HG02623 (cell line): ENCODE measurements around the gene STAM.
A peak's percentile ranks its signal among the peaks of the same experiment; 100 is the strongest.
"Not testable (repeated sequence)": the region's sequence is repeated elsewhere in the genome, so short reads cannot be mapped to it uniquely, and the experiment has no call there.

Experiments used
- ATAC-seq: cut with Tn5 transposase; IDR thresholded peaks from one replicate; pipeline ENCODE4 v1.9.1; 2021; ENCODE audit warnings: moderate library complexity; ENCODE audit not compliant: unreplicated experiment

The STAM gene

DNA sequence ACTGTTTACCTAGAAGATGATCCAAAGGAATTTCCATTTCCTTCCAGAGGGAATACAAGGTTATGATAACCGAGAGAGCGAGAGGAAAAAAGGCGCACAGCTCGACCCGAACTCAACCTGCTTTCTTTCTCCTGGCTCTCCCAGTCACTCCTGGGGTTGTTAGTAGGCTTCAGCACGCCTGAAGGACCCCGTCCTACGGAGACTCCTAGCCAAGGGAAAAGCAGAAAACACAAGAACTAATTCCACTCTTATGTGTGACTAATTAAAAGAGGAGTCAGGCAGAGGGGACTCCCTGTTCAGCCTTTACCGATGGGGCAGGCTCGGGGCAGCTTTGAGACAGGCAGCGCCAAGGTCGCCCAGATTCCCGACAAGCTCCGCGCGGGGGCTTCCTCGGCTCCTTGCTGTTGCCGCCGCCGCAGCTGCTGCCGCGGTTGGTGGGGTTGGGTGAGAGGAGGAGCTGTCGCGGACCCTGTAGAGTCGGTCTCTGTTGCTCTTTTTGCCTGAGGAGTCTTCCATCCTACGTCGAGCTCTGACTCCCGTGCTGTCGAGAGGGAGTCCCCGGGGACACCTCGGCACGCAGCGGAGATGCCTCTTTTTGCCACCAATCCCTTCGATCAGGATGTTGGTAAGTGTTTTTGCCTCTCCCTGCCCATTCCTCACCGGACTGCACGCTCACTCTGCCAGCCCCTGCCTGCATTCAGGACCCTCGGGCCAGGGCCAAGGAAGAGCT is at the start of gene STAM:
Gene STAM (plus strand): TSS at position 397 of the 730 bp plus-strand sequence. CDS start 189 bp downstream, at position 586.
- ATAC-seq, result peak; percentile 92

DNA sequence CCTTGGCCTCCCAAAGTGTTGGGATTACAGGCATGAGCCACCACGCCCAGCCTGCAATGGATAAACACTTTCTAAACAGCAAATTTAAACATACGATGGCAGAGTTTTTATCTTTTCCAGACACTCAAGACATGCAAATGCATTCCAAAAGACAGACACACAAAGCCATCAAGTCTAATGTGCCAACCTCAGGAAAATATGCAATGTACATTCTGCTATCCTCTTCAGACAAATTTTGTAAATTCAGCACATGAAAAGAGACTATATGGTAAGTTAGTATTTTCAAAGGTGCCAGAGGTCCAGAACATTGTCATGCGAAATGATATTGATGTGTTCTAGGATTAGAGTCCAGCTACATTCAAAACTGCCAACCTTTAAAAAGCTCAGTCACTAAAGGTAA is 46.6 kb upstream of the STAM start:
- ATAC-seq, result no peak

DNA sequence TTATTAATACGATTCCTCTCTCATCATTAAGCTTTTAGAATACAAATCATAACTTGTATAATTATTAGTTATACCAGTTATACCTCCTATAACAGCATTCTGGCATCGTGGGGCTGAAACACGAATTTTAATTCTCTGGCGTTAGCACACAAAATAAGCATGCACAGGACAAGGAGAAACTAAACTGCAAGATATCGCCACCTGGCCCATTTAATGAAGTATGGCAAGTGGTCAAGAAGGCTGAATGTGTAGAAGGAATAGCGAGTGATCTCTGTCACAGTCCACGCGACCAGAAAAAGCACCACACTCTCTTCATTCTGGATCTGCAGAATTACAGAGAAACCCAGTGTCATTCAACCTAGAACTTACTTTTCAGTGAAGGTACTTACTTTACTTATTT is 44.9 kb upstream of the STAM start:
- no peak for ATAC-seq

DNA sequence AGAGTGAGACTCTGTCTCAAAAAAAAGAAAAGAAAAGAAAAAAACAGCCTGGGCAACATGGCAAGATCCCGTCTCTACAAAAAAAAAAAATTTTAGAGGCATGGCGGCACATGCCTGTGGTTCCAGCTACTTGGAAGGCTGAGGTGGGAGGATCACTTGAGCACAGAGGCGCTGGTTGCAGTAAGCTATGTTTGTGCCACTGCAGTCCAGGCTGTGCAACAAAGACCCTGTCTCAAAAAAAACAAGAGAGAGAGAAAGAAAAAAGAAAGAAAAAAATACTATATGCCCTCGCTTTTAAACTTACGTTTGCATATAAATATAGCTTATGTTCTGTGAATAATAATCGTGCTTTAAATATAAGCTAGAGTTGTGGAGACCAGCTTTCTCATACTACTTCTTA is 38.0 kb upstream of the STAM start:
- ATAC-seq, result no peak

DNA sequence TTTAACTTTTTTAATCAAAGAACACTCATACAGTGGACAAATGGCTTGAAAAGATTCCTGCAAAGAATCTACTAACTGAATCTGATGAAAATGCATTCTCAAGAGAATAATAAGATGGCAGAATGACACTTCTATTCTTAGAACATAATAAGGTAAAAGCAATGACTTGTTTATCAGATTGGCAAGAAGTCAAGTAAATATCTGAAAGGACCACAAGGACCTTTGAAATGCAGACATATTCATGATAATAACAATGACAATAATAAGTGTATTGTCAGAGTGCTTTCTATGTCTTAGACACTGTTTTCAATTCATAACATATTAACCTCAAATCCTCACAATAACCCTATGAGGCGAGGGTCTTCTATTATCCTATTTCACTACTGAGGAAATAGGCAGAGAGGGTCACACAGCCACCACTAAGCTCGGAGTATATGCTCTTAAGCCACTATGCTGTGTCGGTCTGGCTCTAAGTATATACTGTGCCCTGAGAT is 37.4 kb upstream of the STAM start:
- no peak for ATAC-seq

DNA sequence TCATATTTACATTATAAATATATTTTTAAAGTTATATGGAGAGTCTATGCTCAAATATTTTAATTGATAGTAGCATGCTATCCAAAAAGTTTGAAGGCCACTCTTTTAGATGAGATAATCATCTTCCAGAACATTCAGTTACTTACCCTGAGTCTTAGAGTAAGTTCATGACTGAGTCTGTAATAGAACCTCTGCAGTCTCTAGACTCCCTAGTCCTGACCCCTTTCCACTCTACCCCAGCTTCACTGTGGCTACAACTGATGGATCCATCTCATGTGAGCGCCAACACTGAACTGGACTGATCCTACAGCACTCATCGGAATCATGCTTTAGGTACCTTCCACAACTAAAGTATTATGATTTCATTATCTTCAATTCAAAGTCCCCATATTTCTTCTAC is 36.9 kb upstream of the STAM start:
- ATAC-seq, result no peak

DNA sequence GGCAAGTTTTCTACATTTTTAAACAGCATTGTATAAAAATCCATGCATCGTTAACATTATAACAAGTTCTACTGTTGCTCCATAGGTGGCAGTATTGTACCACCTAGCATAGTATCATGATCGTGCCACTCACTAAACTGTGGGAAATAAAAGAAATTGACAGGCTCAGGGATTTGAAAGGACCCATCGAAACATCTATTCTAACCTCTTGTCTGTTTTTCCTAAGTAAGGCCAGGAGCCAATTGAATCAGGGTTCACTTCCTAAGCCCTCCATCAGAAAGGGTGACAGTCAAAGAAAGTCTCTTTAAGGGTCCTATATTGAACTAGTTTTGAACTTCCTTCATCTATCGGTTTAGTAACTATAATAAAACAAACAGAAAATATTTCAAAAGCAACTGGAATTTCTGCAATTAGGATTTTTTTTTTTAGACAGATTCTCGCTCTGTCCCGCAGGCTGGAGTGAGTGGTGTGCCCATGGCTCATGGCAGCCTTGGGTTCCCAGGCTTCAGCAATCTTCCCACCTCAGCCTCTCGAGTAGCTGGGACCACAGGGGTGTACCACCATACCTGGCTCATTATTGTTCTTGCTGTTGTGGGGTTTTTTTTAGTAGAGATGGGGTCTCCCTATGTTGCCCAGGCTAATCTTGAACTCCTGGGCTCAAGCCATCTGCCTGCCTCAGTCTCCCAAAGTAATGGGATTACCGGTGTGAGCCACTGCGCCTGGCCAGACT is 36.2 kb upstream of the STAM start:
- peak; percentile 87 for ATAC-seq

DNA sequence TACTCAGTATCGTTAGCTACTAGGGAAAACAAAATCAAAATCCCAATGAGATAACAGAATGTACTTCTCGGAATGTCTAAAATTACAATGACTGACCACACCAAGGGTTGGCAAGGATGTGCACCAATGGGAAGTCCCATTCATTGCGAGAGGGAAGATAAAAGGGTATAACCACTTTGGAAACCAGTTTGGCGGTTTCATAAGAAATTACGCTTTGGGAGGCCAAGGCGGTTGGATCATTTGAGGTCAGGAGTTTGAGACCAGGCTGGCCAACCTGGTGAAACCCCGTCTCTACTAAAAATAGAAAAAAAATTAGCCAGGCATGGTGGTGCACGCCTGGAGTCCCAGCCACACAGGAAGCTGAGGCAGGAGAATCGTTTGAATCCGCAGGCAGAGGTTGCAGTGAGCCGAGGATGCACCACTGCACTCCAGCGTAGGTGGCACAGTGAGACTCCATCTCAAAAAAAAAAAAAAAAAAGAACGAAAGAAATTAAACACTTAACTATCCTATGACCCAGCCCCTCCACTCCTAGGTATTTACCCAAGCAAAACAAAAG is 34.4 kb upstream of the STAM start:
- no peak for ATAC-seq

DNA sequence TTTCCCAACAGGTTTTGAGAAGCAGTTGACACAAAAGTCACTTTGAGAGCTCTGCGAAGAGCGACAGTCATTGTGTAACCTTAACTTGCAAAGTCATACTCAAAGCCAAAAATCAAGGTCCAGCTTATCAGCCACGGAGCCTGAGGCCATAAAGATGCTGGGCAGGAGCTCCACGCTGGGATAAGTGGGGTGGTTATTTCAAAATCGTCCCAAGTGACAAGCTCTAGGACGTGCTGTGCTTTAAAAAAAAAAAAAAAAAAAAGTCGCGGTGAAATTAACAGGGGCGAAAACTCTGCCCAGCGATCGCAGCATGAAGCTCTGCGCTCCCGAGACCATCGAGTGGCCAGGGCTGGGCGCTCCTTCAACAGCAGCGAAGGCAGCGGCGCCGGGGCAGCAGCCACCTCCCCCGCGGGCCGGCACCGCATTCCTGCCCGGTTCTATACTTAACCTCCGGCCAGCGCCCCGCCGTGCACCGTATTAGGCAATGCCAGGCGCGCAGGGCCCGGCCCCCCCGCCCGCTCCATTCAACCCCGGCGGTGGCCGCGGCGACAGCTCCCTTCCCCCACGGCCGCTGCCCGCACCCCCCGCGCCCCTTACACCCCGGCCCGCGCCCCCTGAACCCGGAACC is 27.4 kb upstream of the STAM start:
- peak; percentile 30 for ATAC-seq

DNA sequence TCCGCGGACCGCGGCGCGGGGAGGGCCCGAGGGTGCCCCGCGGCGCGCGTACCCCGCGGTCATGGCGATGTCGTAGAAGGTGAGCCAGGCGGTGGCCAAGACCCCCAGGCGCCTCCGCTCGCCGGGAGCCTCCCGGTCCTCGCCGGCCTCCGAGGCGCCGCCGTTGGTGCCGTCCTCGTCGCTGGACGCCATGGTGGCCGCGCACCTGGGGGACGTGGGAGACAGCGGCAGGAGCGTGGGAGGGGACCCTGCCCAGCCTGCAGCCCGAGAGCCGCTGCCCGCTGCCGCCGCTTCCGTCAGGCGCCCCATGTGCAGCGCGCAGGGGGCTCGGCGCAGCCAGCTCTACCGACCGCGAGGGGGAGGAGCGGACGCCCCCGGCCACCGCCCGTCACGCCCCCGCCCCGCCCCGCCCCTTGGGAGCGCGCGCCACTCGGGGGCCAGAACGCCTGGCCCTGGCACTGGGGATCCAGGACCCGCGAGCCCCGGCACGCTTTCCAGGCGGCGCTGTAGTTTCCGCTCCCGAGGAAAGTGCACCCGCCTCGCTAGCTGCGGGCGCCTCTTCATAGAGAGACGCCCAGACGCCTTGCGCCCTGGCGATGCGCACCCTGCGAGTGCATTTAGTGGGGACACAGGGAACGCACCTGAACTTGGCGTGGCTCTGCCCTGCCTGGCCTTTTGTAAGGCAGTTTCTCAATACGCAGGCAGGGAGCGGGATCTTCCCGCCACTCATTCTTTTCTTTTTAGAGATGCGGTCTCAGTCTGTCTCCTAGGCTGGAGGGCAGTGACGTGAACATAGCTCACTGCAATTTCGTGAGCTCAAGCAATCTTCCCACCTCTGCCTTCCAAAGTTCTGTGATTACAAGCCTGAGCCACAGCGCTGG is 26.7 kb upstream of the STAM start, which contains the start of gene HACD1:
Gene HACD1 (minus strand): TSS at position 344 of the 881 bp plus-strand sequence. CDS start 35 bp downstream, at position 309.
- ATAC-seq, result peak; percentile 59

DNA sequence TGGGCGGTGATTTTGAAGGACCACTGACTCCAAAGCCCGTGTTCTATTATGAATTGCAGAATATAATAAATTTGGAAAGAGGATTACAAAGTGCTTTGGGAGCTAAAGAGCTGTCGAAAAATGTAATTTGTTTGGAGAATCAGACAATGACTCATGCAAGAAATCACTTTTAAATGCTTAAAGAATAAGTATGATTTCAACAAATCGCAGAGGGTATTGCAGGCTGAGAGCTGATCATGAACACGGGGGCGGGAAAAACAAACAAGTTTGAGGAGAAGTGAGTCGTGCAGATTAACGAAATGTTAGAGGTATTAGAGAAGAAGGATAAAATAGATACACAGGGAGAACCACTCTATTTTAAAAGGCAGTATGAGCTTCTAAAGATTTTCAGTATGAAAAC is 21.9 kb upstream of the STAM start:
- no peak for ATAC-seq

DNA sequence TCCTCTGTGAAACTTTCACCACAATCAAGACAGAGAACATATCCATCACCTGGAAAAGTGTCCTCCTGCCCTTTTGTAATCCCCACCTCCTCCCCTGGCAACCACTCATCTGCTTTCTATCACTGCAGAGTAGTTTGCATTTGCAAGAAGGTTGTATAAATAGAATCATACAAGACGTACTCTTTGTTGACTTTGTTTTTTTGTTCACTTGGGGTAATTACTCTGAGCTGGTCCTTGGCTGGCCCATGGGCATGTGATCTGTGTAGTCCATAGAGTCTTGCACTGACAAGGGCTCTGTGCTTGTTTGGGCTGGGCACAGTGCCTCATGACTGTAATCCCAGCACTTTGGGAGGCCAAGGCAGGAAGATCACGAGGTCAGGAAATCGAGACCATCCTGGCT is 19.0 kb upstream of the STAM start:
- ATAC-seq, result no peak

DNA sequence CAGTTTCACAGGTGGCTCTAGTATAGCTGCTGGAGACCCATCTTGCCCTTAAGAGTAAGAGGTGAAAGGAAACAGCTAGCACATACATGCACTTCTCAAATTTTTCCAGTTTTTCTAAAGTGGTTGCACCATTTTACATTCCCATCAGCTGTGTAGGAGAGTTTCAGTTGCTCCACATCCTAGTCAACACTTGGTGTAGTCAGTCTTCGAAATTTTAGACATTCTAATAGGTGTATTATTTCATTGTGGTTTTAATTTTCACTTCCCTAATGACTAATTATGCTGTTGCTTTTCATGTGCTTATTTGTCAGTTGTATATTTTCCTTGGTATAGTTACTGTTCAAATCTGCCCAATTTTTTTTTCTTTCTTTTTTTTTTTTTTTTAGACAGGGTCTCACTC is 17.3 kb upstream of the STAM start:
- no peak for ATAC-seq

DNA sequence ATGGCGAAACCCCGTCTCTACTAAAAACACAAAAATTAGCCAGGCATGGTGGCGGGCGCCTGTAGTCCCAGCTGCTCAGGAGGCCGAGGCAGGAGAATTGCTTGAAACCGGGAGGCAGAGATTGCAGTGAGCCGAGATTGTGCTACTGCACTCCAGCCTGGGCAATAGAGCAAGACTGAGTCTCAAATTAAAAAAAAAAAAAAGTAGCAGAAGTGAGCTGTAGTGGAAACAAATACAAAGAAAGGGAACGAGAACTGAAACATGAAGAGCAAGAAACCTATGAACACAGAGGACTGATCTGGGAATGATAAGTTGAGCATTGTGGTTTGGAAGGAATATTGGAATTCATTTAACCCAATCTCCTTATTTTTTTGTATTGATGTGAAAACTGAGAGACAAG is 11.4 kb upstream of the STAM start:
- ATAC-seq, result not testable (repeated sequence)

DNA sequence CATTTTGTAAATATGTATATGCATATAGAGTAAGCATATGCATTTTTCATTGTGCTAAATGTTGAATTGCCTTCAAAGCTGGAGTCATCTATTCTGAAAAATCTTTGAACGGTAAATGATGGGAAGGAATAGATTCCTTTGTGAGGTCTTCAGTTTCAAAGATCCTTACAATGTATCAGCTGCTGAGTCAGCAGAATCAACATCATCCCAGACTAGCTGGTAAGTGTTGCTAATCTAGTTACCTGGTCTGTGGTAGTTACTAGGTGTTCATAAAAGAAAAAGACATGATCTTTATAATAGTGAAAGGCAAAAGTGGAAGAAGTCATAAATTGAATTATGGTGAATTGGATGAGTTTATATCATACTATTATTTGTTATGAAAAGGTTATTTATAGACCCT is 10.6 kb upstream of the STAM start:
- ATAC-seq, result no peak

DNA sequence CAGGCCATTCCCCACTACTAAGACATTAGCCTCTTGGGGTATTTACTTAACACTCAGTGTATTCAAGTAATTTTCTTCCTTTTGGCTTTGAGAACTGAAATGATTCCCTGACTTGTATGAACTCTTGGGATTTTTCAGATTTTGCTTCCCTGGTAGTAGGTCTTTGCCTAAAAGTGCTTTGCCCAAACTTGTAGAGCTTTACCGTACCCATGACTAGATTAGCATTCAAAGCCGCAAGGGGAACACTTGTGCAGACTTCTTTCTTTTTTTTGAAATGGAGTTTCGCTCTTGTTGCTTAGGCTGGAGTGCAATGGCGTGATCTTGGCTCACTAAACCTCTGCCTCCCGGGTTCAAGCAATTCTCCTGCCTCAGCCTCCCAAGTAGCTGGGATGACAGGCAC is 6.1 kb upstream of the STAM start:
- no peak for ATAC-seq

DNA sequence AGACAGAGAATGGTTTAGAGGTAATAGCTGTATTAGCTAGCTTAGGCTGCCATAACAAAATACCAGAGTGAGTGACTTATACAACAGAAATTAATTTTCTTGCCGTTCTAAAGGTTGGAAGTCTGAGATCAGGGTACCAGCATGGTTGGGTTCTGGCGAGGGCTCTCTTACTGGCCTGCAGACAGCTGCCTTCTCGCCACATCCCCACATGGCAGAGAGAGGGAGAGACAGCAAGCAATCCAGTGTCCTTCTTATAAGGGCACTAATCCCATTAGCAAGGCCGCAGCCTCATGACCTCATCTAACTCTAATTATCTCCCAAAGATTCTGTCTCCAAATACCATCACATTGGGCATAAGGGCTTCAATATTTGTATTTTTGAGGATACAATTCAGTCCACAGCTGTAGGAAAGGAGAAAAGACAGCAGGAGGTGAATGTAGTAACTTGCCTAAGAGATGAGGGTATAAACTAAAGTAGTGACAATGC is 3.6 kb upstream of the STAM start:
- ATAC-seq, result no peak

DNA sequence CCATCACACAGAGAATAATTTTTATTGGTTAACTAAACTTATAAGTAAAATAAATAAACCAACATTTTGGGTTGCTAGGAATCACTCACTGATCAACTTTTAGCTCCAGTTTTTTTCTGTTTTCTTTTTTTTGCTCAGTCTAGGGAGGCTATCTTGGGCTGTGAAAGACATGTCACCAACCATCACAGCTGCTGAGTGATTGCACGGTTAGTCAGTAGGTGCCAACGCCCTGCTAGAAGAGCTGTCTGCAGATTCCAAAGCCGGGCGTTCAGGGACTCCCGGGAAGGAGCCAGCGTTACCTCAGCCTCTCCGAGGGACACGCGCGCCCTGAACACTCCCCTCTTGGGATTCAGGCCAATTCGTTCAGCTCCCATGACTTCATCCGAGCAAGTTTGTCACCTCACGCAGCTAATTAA is 604 bp upstream of the STAM start:
- peak; percentile 23 for ATAC-seq

DNA sequence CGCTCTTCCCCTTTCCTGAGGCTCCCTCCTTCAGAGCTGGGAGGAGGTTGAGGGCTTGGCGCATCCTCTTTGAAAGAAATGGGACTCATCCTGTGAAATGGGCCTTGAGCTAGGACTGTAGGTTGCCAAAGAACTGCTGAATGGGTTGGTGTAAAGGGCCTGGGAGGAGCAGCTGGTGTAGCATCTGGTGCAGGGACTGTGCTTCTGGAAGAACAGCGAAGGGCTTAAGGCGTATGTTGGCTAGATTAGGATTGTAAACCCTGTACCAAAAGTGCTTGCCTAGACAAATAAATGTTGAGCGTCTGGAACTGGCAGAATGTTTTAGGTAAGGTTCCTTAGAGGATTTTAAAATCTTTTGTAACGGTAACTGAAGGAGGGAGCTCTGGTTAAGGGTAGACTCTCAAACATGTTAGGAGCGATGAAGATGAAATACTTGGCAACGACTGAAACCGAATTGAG is 563 bp downstream of the STAM start:
- ATAC-seq, result peak; percentile 25
